ENCODE measurements around the gene LIPA.
"Not testable (repeated sequence)": the region's sequence is repeated elsewhere in the genome, so short reads cannot be mapped to it uniquely, and the experiment has no call there.

DNA sequence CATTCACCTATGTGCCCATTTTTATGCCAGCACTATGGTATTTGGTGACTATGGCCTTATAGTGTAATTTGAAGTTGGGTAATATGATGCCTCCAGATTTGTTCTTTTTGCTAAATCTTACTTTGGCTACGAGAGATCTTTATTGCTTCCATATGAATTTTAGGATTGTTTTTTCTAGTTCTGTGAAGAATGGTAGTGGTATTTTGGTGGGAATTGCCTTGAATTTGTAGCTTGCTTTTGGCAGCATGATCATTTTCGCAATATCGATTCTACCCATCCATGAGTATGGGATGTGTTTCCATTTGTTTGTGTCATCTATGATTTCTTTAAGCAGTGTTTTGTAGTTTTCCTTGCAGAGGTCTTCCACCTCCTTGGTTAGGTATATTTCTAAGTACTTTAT is 60.3 kb downstream of the LIPA start:
- TF ChIP-seq, protein P1, sequence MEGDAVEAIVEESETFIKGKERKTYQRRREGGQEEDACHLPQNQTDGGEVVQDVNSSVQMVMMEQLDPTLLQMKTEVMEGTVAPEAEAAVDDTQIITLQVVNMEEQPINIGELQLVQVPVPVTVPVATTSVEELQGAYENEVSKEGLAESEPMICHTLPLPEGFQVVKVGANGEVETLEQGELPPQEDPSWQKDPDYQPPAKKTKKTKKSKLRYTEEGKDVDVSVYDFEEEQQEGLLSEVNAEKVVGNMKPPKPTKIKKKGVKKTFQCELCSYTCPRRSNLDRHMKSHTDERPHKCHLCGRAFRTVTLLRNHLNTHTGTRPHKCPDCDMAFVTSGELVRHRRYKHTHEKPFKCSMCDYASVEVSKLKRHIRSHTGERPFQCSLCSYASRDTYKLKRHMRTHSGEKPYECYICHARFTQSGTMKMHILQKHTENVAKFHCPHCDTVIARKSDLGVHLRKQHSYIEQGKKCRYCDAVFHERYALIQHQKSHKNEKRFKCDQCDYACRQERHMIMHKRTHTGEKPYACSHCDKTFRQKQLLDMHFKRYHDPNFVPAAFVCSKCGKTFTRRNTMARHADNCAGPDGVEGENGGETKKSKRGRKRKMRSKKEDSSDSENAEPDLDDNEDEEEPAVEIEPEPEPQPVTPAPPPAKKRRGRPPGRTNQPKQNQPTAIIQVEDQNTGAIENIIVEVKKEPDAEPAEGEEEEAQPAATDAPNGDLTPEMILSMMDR (optimal IDR thresholded peaks at IDR 0.05 in 1 of 3, IDR thresholded peaks at IDR 0.05 in 1 of 3, conservative IDR thresholded peaks at IDR 0.05 in 1 of 3; ENCODE audit: extremely low read depth in 1 of 3, insufficient read depth in 2 of 3, low read length in 3 of 3): not testable (repeated sequence)
- TF ChIP-seq EZH2 (IDR thresholded peaks at IDR 0.05; ENCODE audit: low read length): not testable (repeated sequence)
